A204.1 (cell line): ENCODE measurements around the gene PIGM.

ENCODE experiments used
- FAIRE-seq: peaks from 2 replicates; lab custom pipeline; 2012; peaks lifted over from hg19 to GRCh38; lab: Jason Lieb, UNC

The PIGM gene

DNA sequence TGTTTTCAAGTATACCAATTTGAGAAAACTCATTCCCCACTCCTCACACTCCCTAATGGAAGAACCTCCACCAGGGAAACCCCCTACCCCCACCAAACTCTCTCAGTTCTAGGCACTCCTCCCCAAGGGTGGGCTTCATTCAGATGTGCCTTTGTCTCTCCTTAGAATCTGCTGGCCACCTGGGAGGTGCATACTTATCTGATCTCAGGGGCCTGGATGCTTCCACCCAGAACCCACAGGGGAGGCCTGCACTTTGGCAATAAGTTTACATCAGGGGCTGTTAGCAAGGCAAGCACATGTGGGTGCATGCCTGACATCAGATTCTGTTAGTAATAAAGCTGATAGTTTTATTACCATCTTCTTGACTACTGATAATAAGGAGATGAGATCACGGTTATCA, 45.3 kb downstream of the PIGM start:
- no peak for FAIRE-seq

- no peak for FAIRE-seq
Observed at GRCh38 chr1:159986093-159986492, 45.7 kb downstream of the PIGM start.

GRCh38 chr1:159985473-159985872, 46.3 kb downstream of the PIGM start:
- no peak for FAIRE-seq

DNA sequence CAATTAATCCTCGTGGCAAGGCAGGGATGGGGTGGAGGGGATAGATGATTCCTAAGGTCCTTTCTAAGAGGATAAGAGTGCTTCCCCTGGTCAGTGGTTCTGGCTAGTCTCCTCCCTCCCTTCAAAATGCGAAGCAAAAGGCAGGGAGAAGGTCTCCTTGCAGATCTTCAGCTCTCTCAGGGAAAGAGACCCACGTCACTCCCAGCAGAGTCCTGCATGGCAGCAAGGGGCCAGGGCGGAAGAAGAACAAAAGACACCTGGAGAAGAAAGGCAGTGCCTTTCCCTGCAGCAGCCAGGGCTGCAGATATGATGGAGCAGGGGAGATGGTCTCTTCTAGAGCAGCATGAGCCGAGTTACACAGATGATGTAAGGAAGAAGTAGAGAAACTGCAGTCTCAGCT, 48.1 kb downstream of the PIGM start:
- FAIRE-seq, result no peak

GRCh38 chr1:159982280-159982679, 49.5 kb downstream of the PIGM start:
- FAIRE-seq, result no peak

GRCh38 chr1:159981351-159982055, 50.3 kb downstream of the PIGM start:
- FAIRE-seq, result no peak

DNA sequence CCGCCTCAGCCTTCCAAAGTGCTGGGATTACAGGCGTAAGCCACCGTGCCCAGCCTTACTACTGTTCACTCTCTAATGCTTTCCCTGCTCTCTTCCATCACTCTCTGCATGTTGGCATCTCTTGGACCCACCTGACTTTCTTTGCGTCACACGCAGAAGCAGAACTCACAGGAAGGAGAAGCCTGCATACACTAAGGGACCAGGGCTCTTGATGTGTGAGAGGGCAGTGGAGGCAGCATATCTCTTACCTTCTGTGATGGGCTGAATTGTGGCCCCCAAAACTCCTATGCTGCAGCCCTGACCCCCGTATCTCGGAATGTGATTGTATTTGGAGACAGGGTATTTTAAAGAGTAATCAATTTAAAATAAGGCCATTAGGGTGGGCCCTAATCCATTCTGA, 51.0 kb downstream of the PIGM start:
- FAIRE-seq, result no peak

DNA sequence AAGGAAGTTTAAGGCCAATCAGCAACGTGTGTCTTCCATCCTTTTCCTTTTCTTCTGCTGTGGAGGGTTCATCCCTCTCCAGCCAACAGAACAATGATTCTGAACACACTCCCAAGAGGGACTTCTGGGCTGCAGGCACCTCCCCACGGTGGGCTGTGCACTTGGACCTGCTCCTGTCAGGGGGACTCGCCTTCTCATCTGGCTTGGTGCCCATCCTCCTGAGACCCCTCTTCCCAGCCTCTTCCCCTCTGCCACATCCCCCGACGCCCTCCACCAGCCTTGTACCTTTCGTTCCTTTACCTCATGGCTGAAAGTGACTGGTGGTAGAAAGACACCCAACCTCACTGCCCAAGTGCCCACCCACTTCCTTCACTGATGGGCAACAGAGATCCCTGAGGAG, 51.7 kb downstream of the PIGM start:
- FAIRE-seq, result no peak

- FAIRE-seq, result no peak
Observed at GRCh38 chr1:159979257-159979656, 52.5 kb downstream of the PIGM start.

DNA sequence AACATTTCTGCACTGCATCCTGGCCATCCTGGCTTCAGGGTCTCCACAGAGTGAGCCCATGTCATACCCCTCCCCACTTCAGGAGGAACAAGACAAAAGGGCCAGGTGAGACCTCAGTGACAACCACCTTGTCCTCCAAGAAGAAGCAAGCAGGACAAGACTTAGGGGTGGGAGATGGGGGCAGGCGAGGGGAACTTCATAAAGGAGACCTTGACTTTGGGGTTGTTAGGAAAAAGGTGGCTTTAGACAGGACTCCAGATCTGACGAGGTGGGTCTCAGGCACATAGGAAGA, 53.7 kb downstream of the PIGM start:
- no peak for FAIRE-seq

GRCh38 chr1:159977364-159978106, 54.3 kb downstream of the PIGM start:
- no peak for FAIRE-seq
